Parietal lobe (tissue), 1 donor: ENCODE data around the gene C18orf63. TPM values are rescaled to one million over a fixed set of nuclear protein-coding genes. Genes with fewer than 3 reads are reported as not detected.

Source experiments
- total RNA-seq: library from RNA; depleted of rRNA; stranded (reverse); fragments of >200 nt; gene quantifications from one replicate; pipeline ENCODE4 v1.2.3, GENCODE V29; 2014

C18orf63 gene
- total RNA-seq = not detected

GRCh38 chr18:74315464-74316256 lies at the start of gene C18orf63:
Gene C18orf63 (plus strand): TSS chr18:74315839. CDS start chr18:74317866, 2,027 bp downstream.

GRCh38 chr18:74291771-74292540 lies 23.7 kb upstream of the C18orf63 start, which contains the start of gene CYB5A:
Gene CYB5A (minus strand): TSS chr18:74291963. CDS start chr18:74291875, 88 bp downstream.

Other genes with a start within 250 kb of the C18orf63 start
- gene FBXO15, start 168.0 kb upstream of the C18orf63 start, total RNA-seq = 5.9 TPM
- 46.3 TPM for gene TIMM21, start 167.3 kb upstream of the C18orf63 start, total RNA-seq
- gene CYB5A, start 23.9 kb upstream of the C18orf63 start, total RNA-seq = 14.4 TPM
- 7.8 TPM for gene DIPK1C, start 141.5 kb downstream of the C18orf63 start, total RNA-seq
- gene CNDP2, start 180.5 kb downstream of the C18orf63 start, total RNA-seq = 55.1 TPM
- gene CNDP1, start 218.7 kb downstream of the C18orf63 start, total RNA-seq = 1.9 TPM